ENCODE measurements around the gene PTPRCAP. TPM values are rescaled to one million over a fixed set of nuclear protein-coding genes. Genes with fewer than 3 reads are reported as not detected.
A peak's percentile ranks its signal among the peaks of the same experiment; 100 is the strongest.

The PTPRCAP gene
- total and polyA plus RNA-seq, 10 of the 15 experiments (the other 5 are each of a cell fraction or from before 2014, with no cell fraction given): 4.7 to 266 (median 125) TPM

GRCh38 chr11:67409261-67409666, 28.2 kb downstream of the PTPRCAP start (continued):
- TF ChIP-seq, protein P1, sequence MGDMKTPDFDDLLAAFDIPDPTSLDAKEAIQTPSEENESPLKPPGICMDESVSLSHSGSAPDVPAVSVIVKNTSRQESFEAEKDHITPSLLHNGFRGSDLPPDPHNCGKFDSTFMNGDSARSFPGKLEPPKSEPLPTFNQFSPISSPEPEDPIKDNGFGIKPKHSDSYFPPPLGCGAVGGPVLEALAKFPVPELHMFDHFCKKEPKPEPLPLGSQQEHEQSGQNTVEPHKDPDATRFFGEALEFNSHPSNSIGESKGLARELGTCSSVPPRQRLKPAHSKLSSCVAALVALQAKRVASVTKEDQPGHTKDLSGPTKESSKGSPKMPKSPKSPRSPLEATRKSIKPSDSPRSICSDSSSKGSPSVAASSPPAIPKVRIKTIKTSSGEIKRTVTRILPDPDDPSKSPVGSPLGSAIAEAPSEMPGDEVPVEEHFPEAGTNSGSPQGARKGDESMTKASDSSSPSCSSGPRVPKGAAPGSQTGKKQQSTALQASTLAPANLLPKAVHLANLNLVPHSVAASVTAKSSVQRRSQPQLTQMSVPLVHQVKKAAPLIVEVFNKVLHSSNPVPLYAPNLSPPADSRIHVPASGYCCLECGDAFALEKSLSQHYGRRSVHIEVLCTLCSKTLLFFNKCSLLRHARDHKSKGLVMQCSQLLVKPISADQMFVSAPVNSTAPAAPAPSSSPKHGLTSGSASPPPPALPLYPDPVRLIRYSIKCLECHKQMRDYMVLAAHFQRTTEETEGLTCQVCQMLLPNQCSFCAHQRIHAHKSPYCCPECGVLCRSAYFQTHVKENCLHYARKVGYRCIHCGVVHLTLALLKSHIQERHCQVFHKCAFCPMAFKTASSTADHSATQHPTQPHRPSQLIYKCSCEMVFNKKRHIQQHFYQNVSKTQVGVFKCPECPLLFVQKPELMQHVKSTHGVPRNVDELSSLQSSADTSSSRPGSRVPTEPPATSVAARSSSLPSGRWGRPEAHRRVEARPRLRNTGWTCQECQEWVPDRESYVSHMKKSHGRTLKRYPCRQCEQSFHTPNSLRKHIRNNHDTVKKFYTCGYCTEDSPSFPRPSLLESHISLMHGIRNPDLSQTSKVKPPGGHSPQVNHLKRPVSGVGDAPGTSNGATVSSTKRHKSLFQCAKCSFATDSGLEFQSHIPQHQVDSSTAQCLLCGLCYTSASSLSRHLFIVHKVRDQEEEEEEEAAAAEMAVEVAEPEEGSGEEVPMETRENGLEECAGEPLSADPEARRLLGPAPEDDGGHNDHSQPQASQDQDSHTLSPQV (IDR thresholded peaks at IDR 0.05): no peak
- TF ChIP-seq SMAD5 (IDR thresholded peaks at IDR 0.05; ENCODE audit: low read depth): no peak
- 0 out of 2 replicates have a peak, but pooled peaks have one; percentile 25 for TF ChIP-seq YY1 (IDR thresholded peaks at IDR 0.05; ENCODE audit: low read depth, low read length)
- peak; percentile 95 for TF ChIP-seq TCF3 (IDR thresholded peaks at IDR 0.05; ENCODE audit: borderline replicate concordance, insufficient read depth, low read depth, low read length)
- peak; percentile 91 for TF ChIP-seq TCF12 (IDR thresholded peaks at IDR 0.05; ENCODE audit: low read depth, low read length)
- TF ChIP-seq, protein P2, sequence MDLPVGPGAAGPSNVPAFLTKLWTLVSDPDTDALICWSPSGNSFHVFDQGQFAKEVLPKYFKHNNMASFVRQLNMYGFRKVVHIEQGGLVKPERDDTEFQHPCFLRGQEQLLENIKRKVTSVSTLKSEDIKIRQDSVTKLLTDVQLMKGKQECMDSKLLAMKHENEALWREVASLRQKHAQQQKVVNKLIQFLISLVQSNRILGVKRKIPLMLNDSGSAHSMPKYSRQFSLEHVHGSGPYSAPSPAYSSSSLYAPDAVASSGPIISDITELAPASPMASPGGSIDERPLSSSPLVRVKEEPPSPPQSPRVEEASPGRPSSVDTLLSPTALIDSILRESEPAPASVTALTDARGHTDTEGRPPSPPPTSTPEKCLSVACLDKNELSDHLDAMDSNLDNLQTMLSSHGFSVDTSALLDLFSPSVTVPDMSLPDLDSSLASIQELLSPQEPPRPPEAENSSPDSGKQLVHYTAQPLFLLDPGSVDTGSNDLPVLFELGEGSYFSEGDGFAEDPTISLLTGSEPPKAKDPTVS (IDR thresholded peaks at IDR 0.05; ENCODE audit: low read depth, low read length): no peak
- peak; percentile 19; the same call in 1 of the 2 replicates for TF ChIP-seq PKNOX1 (IDR thresholded peaks at IDR 0.05)
- no peak for TF ChIP-seq SIN3A (IDR thresholded peaks at IDR 0.05; ENCODE audit: low read depth, low read length)
- TF ChIP-seq, protein P3, sequence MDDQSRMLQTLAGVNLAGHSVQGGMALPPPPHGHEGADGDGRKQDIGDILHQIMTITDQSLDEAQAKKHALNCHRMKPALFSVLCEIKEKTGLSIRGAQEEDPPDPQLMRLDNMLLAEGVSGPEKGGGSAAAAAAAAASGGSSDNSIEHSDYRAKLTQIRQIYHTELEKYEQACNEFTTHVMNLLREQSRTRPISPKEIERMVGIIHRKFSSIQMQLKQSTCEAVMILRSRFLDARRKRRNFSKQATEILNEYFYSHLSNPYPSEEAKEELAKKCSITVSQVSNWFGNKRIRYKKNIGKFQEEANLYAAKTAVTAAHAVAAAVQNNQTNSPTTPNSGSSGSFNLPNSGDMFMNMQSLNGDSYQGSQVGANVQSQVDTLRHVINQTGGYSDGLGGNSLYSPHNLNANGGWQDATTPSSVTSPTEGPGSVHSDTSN (IDR thresholded peaks at IDR 0.05; ENCODE audit: insufficient replicate concordance, low read depth, low read length): peak; percentile 6
- no peak for TF ChIP-seq BMI1 (IDR thresholded peaks at IDR 0.05; ENCODE audit: borderline replicate concordance)
- peak; percentile 53; the same call in 1 of the 2 replicates for TF ChIP-seq TAF1 (IDR thresholded peaks at IDR 0.05; ENCODE audit: borderline replicate concordance, low read depth, low read length)
- 0 out of 2 replicates have a peak, but pooled peaks have one; percentile 48 for TF ChIP-seq GATAD2B (conservative IDR thresholded peaks at IDR 0.05; ENCODE audit: low read depth)
- TF ChIP-seq RCOR1 (conservative IDR thresholded peaks at IDR 0.05; ENCODE audit: low read depth, low read length): no peak
- TF ChIP-seq ETV6 (conservative IDR thresholded peaks at IDR 0.05 in 1 of 2, IDR thresholded peaks at IDR 0.05 in 1 of 2; ENCODE audit: borderline replicate concordance in 1 of 2, low read depth in 1 of 2): peak in 1 of 2 experiments; percentile 80; a peak in 2 of 4 replicates
- TF ChIP-seq EED (IDR thresholded peaks at IDR 0.05; ENCODE audit: low read depth): 0 out of 2 replicates have a peak, but pooled peaks have one; percentile 21
- 0 out of 2 replicates have a peak, but pooled peaks have one; percentile 25 for TF ChIP-seq SPI1 (IDR thresholded peaks at IDR 0.05; ENCODE audit: borderline replicate concordance, insufficient read depth, low read depth, low read length)
- peak; percentile 83 for TF ChIP-seq POLR2A (IDR thresholded peaks at IDR 0.05; ENCODE audit: low read depth, low read length)
- TF ChIP-seq ZNF687 (IDR thresholded peaks at IDR 0.05): peak; percentile 88

All from GM12878 (cell line).